HG03039 (cell line): ENCODE data around the gene TRIM15.
A peak's percentile ranks its signal among the peaks of the same experiment; 100 is the strongest.
"Not testable (repeated sequence)": the region's sequence is repeated elsewhere in the genome, so short reads cannot be mapped to it uniquely, and the experiment has no call there.

Experiments used
- ATAC-seq: cut with Tn5 transposase; IDR thresholded peaks from one replicate; pipeline ENCODE4 v1.9.1; 2021; ENCODE audit warnings: mild to moderate bottlenecking, moderate library complexity; ENCODE audit not compliant: unreplicated experiment

Gene TRIM15

GRCh38 chr6:30195951-30196350 lies 32.6 kb downstream of the TRIM15 start:
- ATAC-seq, result no peak

GRCh38 chr6:30196376-30196775 lies 33.0 kb downstream of the TRIM15 start:
- ATAC-seq, result no peak

- ATAC-seq, result no peak
Observed at GRCh38 chr6:30198166-30199084, 35.1 kb downstream of the TRIM15 start.

- ATAC-seq, result no peak
Observed at GRCh38 chr6:30200551-30201281, 37.4 kb downstream of the TRIM15 start.

GRCh38 chr6:30202366-30202765 lies 39.0 kb downstream of the TRIM15 start:
- ATAC-seq, result no peak

GRCh38 chr6:30204116-30204515 lies 40.8 kb downstream of the TRIM15 start:
- ATAC-seq, result no peak

GRCh38 chr6:30206152-30206551 lies 42.8 kb downstream of the TRIM15 start:
- ATAC-seq, result no peak

GRCh38 chr6:30206799-30207618 lies 43.7 kb downstream of the TRIM15 start:
- no peak for ATAC-seq

- ATAC-seq, result no peak
Observed at GRCh38 chr6:30207619-30208295, 44.4 kb downstream of the TRIM15 start.

- ATAC-seq, result no peak
Observed at GRCh38 chr6:30211306-30211705, 48.0 kb downstream of the TRIM15 start.

- no peak for ATAC-seq
Observed at GRCh38 chr6:30211899-30212298, 48.6 kb downstream of the TRIM15 start.

GRCh38 chr6:30212865-30213666 lies 49.7 kb downstream of the TRIM15 start, which contains the start of gene TRIM26:
TSS of gene TRIM26 (minus strand) at chr6:30213406. CDS start at chr6:30199103, 14,303 bp downstream.
- ATAC-seq, result peak; percentile 77

GRCh38 chr6:30213667-30213956 lies 50.3 kb downstream of the TRIM15 start:
- no peak for ATAC-seq

GRCh38 chr6:30213957-30214656 lies 50.8 kb downstream of the TRIM15 start:
- ATAC-seq, result peak; percentile 47

GRCh38 chr6:30214657-30214982 lies 51.3 kb downstream of the TRIM15 start:
- ATAC-seq, result no peak

- ATAC-seq, result no peak
Observed at GRCh38 chr6:30216096-30216495, 52.8 kb downstream of the TRIM15 start.

- ATAC-seq, result no peak
Observed at GRCh38 chr6:30219244-30219643, 55.9 kb downstream of the TRIM15 start.

- ATAC-seq, result not testable (repeated sequence)
Observed at GRCh38 chr6:30221395-30221794, 58.0 kb downstream of the TRIM15 start.

- not testable (repeated sequence) for ATAC-seq
Observed at GRCh38 chr6:30221956-30222355, 58.6 kb downstream of the TRIM15 start.
